Neuronal stem cell (in vitro differentiated cells): ENCODE results near the gene RRP1B.

Experiments
- DNase-seq: peaks from one replicate; pipeline ENCODE4 v3.0.0-alpha.2; 2013; ENCODE audit warnings: low spot score
- H2AFZ ChIP-seq: one replicate; pipeline ENCODE4 v1.6.1; 2013; ENCODE audit warnings: mild to moderate bottlenecking, low read length, inconsistent platforms
- H2AK5ac ChIP-seq: 2 replicates; pipeline ENCODE4 v1.6.1; 2013; ENCODE audit warnings: low read depth, mild to moderate bottlenecking, inconsistent platforms, low read length, moderate library complexity, mixed read lengths
- H2BK120ac ChIP-seq: 2 replicates; pipeline ENCODE4 v1.6.1; 2013; ENCODE audit warnings: low read depth, mild to moderate bottlenecking, inconsistent platforms, low read length, moderate library complexity, mixed read lengths
- H2BK12ac ChIP-seq: one replicate; pipeline ENCODE4 v1.6.1; 2013; ENCODE audit warnings: low read length, inconsistent platforms
- H2BK15ac ChIP-seq: 2 replicates; pipeline ENCODE4 v1.6.1; 2013; ENCODE audit warnings: mild to moderate bottlenecking, low read length, inconsistent platforms, mixed read lengths
- H2BK5ac ChIP-seq: one replicate; pipeline ENCODE4 v1.6.1; 2013; ENCODE audit warnings: inconsistent platforms, mild to moderate bottlenecking, low read length, moderate library complexity
- H3K14ac ChIP-seq: one replicate; pipeline ENCODE4 v1.6.1; 2013; ENCODE audit warnings: low read length, inconsistent platforms
- H3K18ac ChIP-seq: 2 replicates; pipeline ENCODE4 v1.6.1; 2013; ENCODE audit warnings: low read length, inconsistent platforms
- H3K23ac ChIP-seq: 2 replicates; pipeline ENCODE4 v1.6.1; 2013; ENCODE audit warnings: low read depth, mild to moderate bottlenecking, mixed read lengths, low read length, inconsistent platforms; ENCODE audit not compliant: poor library complexity
- H3K27ac ChIP-seq: replicated peaks from 3 replicates; pipeline ENCODE4 v1.5.1; 2013; ENCODE audit warnings: low read length, inconsistent platforms
- H3K27me3 ChIP-seq, 3 experiments: 2 replicates each; pipeline ENCODE4 v1.6.1; 2013; ENCODE audit warnings: low read length in 3 of 3, mild to moderate bottlenecking in 2 of 3, inconsistent platforms in 1 of 3, low read depth in 1 of 3, mixed read lengths in 1 of 3, moderate library complexity in 1 of 3; ENCODE audit not compliant: control insufficient read depth in 3 of 3, insufficient read depth in 3 of 3
- H3K36me3 ChIP-seq, 2 donors: replicated peaks in 1 of 2; 2 replicates each; pipeline ENCODE4 v1.6.1; 2013; ENCODE audit warnings: low read length in 2 of 2; ENCODE audit not compliant: control insufficient read depth in 2 of 2, insufficient read depth in 2 of 2
- H3K4ac ChIP-seq: 2 replicates; pipeline ENCODE4 v1.6.1; 2013; ENCODE audit warnings: inconsistent platforms, mild to moderate bottlenecking, low read length, moderate library complexity
- H3K4me1 ChIP-seq, 2 donors: 1 replicate in 1 of 2; 2 replicates in 1 of 2; pipeline ENCODE4 v1.6.1; 2013; ENCODE audit warnings: low read length in 2 of 2, low read depth in 1 of 2; ENCODE audit not compliant: control insufficient read depth in 2 of 2, insufficient read depth in 1 of 2
- H3K4me2 ChIP-seq: one replicate; pipeline ENCODE4 v1.6.1; 2013; ENCODE audit warnings: mild to moderate bottlenecking, low read length, inconsistent platforms; ENCODE audit not compliant: insufficient read depth, poor library complexity, severe bottlenecking
- H3K4me3 ChIP-seq, 2 donors: 2 replicates each; pipeline ENCODE4 v1.5.1; 2013; ENCODE audit warnings: low read length in 2 of 2, mild to moderate bottlenecking in 2 of 2, inconsistent platforms in 1 of 2, moderate library complexity in 1 of 2
- H3K79me1 ChIP-seq: one replicate; pipeline ENCODE4 v1.6.1; 2013; ENCODE audit warnings: low read depth, mild to moderate bottlenecking, inconsistent platforms, low read length, moderate library complexity
- H3K9ac ChIP-seq: one replicate; pipeline ENCODE4 v1.6.1; 2013; ENCODE audit warnings: mild to moderate bottlenecking, low read depth, low read length, inconsistent platforms; ENCODE audit not compliant: poor library complexity
- H3K9me3 ChIP-seq, 2 donors: replicated peaks in 1 of 2; 2 replicates each; pipeline versions ENCODE3 to v1.6.1; 2013; ENCODE audit warnings: low read length in 2 of 2, mild to moderate bottlenecking in 2 of 2, inconsistent platforms in 1 of 2, low read depth in 1 of 2, mixed read lengths in 1 of 2, moderate library complexity in 1 of 2; ENCODE audit not compliant: control insufficient read depth in 2 of 2, insufficient read depth in 1 of 2
- H4K8ac ChIP-seq: one replicate; pipeline ENCODE4 v1.6.1; 2013; ENCODE audit warnings: low read depth, mild to moderate bottlenecking, inconsistent platforms, low read length, moderate library complexity
- H4K91ac ChIP-seq: one replicate; pipeline ENCODE4 v1.6.1; 2013; ENCODE audit warnings: low read length, low read depth, mild to moderate bottlenecking, inconsistent platforms; ENCODE audit not compliant: poor library complexity
- WGBS, 2 donors: extraction: QIAGEN DNeasy Blood & Tissue Kit; methylation state at CpG; one replicate each; pipeline ENCODE4 v1.1.7; 2013; ENCODE audit warnings: missing lambda C conversion rate in 2 of 2, mixed read lengths in 1 of 2; ENCODE audit not compliant: insufficient read length in 2 of 2, insufficient replicate concordance in 1 of 2; ENCODE audit errors: extremely low coverage in 2 of 2; 5-methylcytosine and 5-hydroxymethylcytosine counted together

Gene RRP1B

DNA sequence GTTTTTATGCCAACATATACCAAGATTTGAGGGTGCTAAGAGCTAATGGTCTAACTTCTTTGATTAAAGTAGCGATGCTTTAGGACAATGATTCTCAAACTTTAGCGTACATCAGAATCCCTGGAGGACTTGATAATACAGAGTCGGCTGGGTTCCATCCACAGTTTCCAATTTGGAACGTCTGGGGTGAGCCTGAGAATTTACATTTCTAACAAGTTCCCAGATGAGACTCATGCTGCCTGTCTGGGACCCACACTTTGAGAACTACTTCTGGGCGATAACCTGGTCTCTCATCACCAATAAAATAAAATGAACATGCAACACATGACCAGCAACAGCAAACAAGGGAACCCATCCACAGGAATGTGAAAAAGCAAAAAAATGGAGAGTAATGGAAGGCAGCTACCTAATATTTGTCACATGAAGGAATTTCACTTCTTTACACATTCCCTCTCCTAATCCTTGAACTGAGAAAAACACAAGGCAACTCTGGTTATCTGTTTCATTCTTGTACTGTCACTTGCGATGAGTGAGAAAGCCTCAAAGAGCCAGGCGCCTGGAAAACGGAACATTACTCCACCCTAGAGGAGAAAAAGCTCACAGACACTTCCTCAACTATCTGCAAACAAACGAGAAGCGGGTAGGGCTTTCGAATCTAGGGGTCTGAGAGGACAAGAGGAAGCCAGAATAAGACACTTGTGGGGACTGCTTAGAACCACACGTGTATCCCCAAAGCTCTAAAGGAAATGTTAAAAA is 14.0 kb upstream of the RRP1B start:
- Histone ChIP-seq H2BK15ac (no peak overlapping the region), H3K4me1 (peaks cover 2 to 4% of the 10 kb centered on the region in 2 donors), H2BK120ac (no peak overlapping the region), H4K91ac (no peak overlapping the region), H2AFZ (peak overlapping the region; percentile 48), H2BK5ac (no peak overlapping the region), H3K27me3 (no peaks in the 10 kb centered on the region), H3K14ac (no peak overlapping the region), H2BK12ac (no peak overlapping the region), H3K18ac (no peak overlapping the region), H3K36me3 (no peaks in the 10 kb centered on the region), H3K9me3 (no peaks in the 10 kb centered on the region), H3K4me2 (no peak overlapping the region), H3K27ac (no peak overlapping the region), H3K23ac (no peak overlapping the region), H3K4me3 (no peak overlapping the region), H3K79me1 (no peaks in the 10 kb centered on the region), H2AK5ac (no peak overlapping the region), H3K9ac (no peak overlapping the region), H3K4ac (no peak overlapping the region), H4K8ac (no peak overlapping the region)
- no CpG with 5 or more reads among the region's 12 CpGs for WGBS, 2 donors
- DNase-seq, result peak; percentile 38

DNA sequence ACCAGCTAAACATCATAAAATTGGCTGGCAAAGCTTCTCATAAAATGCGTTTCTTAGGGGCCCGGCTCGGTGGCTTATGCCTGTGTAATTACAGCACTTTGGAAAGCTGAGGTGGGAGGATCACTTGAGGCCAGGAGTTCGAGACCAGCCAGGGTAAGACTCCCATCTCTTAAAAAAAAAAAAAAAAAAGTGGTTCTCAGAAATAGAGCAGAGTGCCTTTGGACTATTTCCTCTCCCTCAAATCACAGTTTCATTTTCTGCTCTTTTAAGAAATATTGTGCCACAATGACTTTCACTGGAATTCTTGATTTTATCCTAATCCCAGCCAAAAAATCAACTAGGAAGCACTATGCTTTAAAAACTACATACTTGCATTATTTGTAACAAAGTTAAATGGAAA is 13.4 kb upstream of the RRP1B start:
- no peak overlapping the region for H3K4ac ChIP-seq

DNA sequence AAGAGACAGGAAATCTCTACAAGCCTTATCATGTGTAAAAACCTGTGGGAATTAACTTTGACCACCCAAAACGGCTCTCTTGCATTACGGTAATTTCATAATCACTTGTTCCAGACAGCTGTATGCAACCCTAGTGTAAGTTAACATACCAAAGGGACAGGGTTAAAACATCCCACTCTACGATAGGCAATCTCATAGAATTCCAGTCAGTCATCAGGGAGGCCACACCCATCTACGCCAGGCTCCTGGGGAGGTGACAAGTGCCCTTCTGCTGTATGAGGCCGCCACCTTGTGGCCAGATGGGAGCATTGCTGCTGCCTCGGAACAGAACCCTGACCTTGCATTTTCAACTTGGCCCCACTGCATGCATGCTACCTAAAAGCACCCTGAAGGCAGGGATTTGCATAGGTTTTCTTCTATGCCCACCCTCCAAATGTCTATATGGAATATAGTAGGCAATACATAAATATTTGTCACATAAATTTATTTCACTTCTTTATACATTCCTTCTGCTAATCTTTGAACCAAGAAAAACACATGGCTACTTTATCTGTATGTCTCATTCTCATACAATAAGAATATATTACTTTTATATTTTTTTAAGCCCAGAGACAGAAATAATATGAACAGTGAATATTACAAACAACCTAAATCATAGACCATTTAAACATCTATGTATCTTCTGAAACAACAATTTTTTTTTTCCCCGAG is 12.7 kb upstream of the RRP1B start:
- no peak overlapping the region for H2BK12ac ChIP-seq
- H3K36me3 ChIP-seq, result no peaks in the 10 kb centered on the region
- no peak overlapping the region for H3K14ac ChIP-seq
- no peak overlapping the region for H3K9ac ChIP-seq
- no peak overlapping the region for H3K4ac ChIP-seq
- no peak overlapping the region for H3K27ac ChIP-seq
- H3K4me3 ChIP-seq, result no peak overlapping the region
- H3K4me1 ChIP-seq, result peaks cover 2 to 4% of the 10 kb centered on the region in 2 donors
- no peak overlapping the region for H3K4me2 ChIP-seq
- peak; percentile 85 for DNase-seq
- H3K27me3 ChIP-seq, result no peaks in the 10 kb centered on the region
- H3K79me1 ChIP-seq, result no peaks in the 10 kb centered on the region
- no peaks in the 10 kb centered on the region for H3K9me3 ChIP-seq
- no peak overlapping the region for H3K23ac ChIP-seq
- H2BK120ac ChIP-seq, result no peak overlapping the region
- H4K8ac ChIP-seq, result no peak overlapping the region
- H3K18ac ChIP-seq, result no peak overlapping the region
- no peak overlapping the region for H4K91ac ChIP-seq
- H2BK5ac ChIP-seq, result no peak overlapping the region
- WGBS, 2 donors, result no CpG with 5 or more reads among the region's 7 CpGs
- no peak overlapping the region for H2AFZ ChIP-seq
- no peak overlapping the region for H2AK5ac ChIP-seq
- no peak overlapping the region for H2BK15ac ChIP-seq

More for the DNA sequence above, 13.4 kb upstream of the RRP1B start:
- Histone ChIP-seq H3K27ac (no peak overlapping the region), H4K8ac (no peak overlapping the region), H3K4me1 (peaks cover 2 to 4% of the 10 kb centered on the region in 2 donors), H3K9me3 (no peaks in the 10 kb centered on the region), H3K18ac (no peak overlapping the region), H2AFZ (peak overlapping the region; percentile 48), H3K79me1 (no peaks in the 10 kb centered on the region), H2BK5ac (no peak overlapping the region), H3K23ac (no peak overlapping the region), H3K4me2 (no peak overlapping the region), H3K4me3 (no peak overlapping the region), H3K9ac (no peak overlapping the region), H4K91ac (no peak overlapping the region), H2AK5ac (no peak overlapping the region), H2BK120ac (no peak overlapping the region), H2BK12ac (no peak overlapping the region), H3K14ac (no peak overlapping the region), H2BK15ac (no peak overlapping the region), H3K27me3 (no peaks in the 10 kb centered on the region), H3K36me3 (no peaks in the 10 kb centered on the region)
- no peak for DNase-seq
- WGBS, 2 donors, result no CpG with 5 or more reads among the region's 4 CpGs

DNA sequence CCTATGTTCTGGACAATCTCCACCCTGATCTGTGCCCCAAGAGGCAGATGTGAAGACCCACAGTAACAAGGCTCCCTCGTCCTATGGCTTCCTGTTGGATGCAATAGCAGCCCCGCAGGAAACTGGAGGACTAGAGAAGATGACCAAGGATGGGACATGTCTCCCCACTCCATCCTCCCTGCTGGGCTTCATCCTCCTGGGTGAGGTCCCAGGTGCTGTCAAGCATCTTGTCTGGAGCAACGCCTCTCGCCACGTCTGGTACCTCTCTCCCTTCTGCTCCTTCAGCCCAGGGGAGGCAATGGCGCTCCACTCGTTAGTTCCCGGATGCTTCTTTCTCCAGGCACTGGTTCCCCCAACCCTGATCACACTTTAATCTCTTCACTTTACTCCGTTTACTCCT is 11.2 kb upstream of the RRP1B start:
- H3K4me2 ChIP-seq, result no peak overlapping the region
- no peak overlapping the region for H3K4ac ChIP-seq
- H3K9me3 ChIP-seq, result no peaks in the 10 kb centered on the region
- no peak overlapping the region for H3K9ac ChIP-seq
- peaks cover 1 to 4% of the 10 kb centered on the region in 2 donors for H3K4me1 ChIP-seq
- no CpG with 5 or more reads among the region's 9 CpGs for WGBS, 2 donors
- no peak overlapping the region for H3K14ac ChIP-seq
- H3K18ac ChIP-seq, result no peak overlapping the region
- no peak overlapping the region for H4K91ac ChIP-seq
- H3K27me3 ChIP-seq, result no peaks in the 10 kb centered on the region
- no peak overlapping the region for H2BK120ac ChIP-seq
- H3K4me3 ChIP-seq, result no peak overlapping the region
- H3K27ac ChIP-seq, result no peak overlapping the region
- no peak overlapping the region for H3K23ac ChIP-seq
- no peak overlapping the region for H2AK5ac ChIP-seq
- DNase-seq, result no peak
- H3K36me3 ChIP-seq, result no peaks in the 10 kb centered on the region
- no peak overlapping the region for H2BK15ac ChIP-seq
- H3K79me1 ChIP-seq, result no peaks in the 10 kb centered on the region
- no peak overlapping the region for H4K8ac ChIP-seq
- no peak overlapping the region for H2BK12ac ChIP-seq
- H2AFZ ChIP-seq, result no peak overlapping the region
- H2BK5ac ChIP-seq, result no peak overlapping the region
